Kasumi-1 (cell line): ENCODE measurements around the gene NXT1.
A peak's percentile ranks its signal among the peaks of the same experiment; 100 is the strongest.
"Not testable (repeated sequence)": the region's sequence is repeated elsewhere in the genome, so short reads cannot be mapped to it uniquely, and the experiment has no call there.

Experiments
- DNase-seq, 2 experiments: peaks; one replicate each; lab custom pipeline; 2025; lab: John Stamatoyannopoulos, UW

Gene NXT1

DNA sequence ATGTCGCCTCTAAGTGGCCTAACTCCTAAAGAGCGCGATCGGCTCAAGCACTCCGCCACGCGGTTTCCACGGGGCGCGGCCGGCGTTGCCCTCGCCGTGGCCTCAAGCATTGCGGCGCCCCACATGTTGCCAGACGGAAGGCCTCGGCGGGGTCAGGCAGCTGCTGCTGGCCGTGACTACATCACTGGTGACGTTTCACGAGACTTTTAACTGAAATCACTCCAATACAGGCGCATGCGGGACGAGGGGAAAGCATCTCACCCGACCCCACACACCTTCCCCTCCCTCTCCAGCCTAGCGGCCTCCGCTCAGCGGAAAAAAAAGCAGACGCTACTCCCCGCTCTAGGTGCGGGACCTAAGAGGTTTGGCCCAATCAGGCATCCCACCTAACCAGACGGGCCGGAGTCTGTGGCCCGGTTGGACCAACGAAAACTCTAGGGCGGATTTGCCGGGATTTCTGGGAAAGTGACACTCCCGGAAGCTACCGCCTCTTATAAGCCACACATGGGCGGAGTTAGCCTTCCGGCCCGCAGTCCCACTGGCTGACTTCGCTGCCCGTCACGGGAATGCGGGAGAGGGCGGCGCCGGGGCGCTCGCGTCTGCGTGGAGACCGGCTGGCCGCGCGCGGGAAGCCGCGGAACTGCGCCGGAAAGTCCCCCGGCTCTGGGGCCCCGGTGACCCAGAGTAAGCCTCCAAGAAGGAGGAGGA is at the start of gene NXT1:
Gene NXT1, plus strand, starts transcription at position 596 of the 708 bp plus-strand sequence. CDS start 3,251 bp downstream, outside the sequence.
- peak; percentile 94 to 95 for DNase-seq

DNA sequence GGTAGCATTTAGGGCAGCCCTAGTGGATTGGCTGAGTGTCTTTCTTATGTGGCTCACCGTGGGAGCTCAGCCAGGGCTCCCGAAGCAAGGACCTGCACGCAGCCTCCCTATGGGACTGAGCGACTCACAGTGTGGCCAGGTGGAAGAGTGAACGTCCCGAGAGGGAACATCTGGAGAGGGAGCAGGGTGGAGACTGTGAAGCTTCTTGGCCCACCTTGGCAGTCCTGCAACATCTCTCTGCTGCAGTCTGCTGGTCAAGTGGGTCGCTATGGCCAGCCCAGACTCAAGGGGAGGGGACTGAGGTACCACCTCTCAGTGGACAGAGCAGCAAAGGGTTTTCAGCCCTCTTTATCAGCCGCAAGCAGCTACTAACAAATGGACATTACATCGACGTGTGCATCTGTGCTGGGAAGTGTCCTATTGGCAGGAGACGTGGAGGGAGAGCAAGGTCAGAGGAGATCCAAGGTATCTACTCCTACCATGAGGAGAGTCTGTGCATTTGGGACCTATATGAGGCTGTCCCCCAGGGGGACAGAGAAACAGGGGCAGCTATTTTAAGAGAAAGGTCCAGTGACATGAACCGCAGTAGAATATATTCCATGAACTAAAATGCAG is 49.0 kb upstream of the NXT1 start:
- DNase-seq, result no peak

DNA sequence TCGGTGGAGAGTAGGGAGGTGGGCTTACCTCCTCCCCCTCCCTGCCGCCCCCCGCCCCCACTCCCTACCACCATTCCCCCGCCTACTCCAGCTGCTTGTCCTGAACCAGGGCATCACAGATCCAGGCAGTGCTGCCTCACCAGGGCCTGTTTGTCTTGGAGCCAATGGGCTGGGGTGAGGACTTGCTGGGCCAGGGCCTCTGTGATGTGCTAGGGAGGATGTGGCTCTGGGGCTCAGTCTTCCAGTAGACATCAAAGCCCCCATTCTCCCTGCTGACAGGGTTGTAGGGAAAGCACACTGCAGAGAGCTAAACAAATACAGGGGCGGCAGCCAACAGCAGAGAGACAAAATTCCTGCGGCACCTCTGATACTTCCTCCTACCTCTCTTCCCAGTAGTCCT is 48.2 kb upstream of the NXT1 start:
- no peak for DNase-seq

DNA sequence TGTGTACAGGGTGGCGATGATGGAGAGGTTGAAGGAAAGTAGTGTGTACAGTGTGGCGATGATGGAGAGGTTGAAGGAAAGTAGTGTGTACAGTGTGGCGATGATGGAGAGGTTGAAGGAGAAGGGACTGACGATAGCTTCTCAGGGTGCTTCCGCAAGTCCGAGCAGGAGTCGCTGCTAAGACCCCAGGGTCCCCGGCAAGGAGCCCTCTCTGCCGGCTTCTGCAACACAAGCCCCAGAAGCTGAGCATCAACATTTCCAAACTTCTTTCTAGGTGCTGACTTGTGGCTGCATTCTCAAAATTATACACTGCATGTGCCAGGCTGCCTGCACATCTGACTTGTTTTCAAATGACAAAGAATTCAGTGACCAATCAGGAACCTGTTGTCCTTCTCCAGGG is 47.8 kb upstream of the NXT1 start:
- no peak for DNase-seq

DNA sequence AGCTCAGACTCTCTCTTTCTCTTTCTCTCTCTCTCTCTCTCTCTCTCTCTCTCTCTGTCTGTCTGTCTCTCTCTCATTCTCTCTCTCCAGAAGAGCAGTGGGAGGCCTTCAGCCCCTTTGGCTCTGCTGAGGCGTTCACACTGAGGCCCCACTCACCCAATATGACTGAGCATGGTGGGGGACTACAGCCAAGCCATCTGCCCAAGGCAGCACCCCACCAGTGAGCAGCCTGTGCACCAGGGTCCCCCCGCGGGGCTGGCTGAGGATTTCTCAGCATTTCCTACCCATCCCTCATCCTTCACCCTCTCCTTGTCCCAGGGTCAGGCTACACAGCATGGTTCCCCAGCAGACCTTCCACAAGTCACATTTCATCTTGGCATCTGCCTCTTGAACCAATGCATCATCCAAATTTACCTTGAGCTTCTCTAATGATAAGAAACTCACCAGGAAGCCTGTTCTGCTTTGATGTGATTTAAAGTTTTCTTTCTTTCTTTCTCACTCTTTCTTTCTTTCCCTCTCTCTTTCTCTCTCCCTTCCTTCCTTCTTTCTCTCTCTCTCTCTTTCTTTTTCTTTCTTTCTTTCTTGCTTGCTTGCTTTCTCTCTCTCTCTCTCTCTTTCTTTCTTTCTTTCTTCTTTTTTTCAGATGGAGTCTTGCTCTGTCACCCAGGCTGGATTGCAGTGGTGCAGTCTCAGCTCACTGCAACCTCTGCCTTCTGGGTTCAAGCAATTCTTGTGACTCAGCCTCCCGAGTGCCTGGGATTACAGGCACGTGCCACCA is 47.1 kb upstream of the NXT1 start:
- no peak for DNase-seq

DNA sequence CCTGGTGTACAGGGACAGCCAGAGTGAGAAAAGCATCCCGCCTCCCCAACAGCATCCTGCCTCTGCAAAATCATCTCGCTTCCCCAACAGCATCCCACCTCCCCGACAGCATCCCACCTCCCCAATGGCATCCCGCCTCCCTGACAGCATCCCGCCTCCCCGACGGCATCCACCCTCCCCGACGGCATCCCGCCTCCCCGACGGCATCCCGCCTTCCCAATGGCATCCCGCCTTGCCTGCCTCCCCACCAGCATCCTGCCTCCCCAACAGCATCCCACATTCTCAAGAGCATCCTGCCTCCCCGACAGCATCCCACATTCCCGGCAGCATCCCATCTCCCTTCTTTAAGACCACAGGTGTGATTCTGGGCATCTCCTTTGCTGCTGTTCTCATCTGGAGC is 46.0 kb upstream of the NXT1 start:
- DNase-seq, result no peak

DNA sequence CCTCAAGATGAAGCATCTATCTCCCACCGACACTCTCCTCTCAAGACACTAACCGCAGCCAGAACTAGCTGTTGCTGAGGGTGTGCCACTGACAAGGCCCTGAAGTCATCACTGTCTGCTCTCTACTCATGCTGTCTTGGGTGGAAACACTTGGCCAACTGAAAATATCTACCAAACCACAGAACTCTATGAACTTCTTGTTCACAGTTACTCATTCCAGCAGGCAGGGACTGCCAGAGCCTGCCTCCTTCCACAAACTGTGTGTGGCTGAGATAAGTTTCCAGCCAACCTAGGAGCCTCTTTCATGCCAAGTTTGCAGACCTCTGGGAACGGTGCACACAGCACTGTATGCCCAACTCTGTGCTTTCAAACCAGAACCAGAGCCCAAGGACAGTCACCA is 45.5 kb upstream of the NXT1 start:
- DNase-seq, result no peak

DNA sequence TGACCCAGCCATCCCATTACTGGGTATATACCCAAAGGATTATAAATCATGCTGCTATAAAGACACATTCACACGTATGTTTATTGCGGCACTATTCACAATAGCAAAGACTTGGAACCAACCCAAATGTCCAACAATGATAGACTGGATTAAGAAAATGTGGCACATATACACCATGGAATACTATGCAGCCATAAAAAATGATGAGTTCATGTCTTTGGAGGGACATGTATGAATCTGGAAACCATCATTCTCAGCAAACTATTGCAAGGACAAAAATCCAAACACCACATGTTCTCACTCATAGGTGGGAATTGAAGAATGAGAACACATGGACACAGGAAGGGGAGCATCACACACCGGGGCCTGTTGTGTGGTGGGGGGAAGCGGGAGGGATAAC is 43.2 kb upstream of the NXT1 start:
- DNase-seq, result not testable (repeated sequence)

DNA sequence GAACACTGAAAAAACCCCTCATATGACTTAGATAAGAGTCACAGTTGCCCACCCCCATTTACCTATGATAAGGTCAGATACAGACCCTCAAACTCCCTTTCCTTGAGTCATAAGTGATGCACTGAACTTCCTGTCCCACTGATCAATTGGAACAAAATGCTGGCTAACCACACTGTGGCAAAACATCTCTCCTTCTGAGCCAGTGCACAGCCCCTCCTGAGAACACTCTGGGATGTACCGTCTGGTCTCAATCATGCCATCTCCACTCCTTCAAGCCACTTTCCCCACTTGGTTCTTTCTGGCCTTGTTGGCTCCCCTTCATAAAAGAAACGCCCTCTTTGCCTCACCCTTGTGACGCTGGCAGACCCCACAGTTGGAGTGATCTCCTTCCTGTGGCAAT is 42.6 kb upstream of the NXT1 start:
- no peak for DNase-seq

DNA sequence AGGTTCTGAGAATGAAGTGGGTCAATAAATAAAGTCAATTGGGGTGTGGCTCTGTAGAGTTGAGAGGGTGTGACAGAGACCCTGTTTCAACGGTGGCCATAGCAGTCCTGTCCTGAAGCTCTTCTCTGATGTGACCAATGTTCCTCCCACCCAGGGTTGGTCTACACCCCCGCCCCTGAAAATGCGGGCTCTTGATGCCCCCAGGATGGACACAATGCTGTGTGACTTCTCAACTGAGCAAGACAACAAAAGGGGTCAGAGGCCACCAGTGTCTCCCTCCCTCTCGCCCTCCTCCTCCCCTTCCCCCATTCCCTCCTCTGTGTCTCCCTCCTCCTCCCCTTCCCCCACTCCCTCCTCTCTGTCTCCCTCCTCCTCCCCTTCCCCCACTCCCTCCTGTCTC is 41.7 kb upstream of the NXT1 start:
- DNase-seq, result no peak

DNA sequence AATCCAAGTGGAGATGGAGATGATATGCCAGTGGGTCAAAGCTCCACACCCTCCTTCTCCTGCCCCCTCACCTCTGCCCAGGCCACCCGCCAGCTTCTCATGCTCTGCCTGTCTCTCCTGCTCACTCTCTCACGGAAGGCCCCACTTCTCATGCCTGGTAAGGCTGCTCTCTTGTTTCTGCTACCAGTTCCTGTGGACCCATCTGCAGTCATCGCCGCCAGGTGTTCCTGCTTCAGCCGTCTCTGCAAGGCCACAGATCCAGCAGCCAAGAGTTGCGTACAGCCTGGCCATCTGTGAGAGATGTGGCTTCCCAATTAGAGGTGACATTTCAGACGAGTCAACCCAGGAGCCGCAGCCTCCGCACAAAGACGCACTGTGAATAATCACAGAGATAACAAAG is 40.8 kb upstream of the NXT1 start:
- DNase-seq, result no peak

DNA sequence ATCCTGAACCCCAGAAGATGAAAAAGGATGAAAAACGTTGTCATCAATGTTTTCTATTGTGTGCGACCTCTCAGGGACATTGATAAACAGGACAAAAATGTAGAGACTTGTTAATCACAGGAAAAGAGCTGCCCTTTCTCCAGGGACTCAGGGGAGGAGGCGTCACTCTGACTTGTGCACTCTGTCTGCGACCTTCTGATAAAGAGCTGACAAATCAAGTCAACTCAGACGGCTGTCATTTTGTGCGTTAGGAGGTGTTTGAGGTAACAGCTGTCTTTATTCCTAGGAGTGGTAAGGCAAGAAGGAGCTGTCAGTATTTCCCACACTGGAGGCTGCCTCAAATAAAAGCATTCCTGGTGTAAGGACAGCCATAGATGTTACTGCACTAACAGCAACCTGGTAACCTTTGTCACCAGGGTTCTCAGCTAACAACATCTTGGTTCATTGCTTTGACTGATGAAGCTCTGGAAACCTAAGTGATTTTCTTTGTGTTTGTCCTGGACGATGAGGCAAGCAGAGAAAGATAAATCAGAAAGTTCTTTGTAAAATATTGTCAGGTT is 38.6 kb upstream of the NXT1 start:
- no peak for DNase-seq

DNA sequence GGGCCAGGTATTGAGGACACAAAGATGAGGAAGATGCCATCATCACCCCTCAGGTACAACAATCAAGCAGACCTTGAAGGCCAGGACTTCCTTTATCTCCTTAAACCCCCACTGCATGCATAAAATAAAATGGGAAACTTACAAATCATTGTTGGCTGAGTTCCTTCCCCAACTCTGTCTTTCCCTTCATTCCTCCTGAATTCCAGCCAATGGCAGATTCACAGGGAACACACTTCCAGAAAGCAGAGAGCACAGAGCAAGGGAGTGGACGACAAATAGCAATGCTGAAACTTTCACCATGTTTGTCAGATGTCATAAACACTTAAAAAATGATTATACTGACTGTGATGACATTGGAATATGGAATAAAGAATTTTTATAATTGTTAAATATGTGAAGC is 37.3 kb upstream of the NXT1 start:
- no peak for DNase-seq

DNA sequence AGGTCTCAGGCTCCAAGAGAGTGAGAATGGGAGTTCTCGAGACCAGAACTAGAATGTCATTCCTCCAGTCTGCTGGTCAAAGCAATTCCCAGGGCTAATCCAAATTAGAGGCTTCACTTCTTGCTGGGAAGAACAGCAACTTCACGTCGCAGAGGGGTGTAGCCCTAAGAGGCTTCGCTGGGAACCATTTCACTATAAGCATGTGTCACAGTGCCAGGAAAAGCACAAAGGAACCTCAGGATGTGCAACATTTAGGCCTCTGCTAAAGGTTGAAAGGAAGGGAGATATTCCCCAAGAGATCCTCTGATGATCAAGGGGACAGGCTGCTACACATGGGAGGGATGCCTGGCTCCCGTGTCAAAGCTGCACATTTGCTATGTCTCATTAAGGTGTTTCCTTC is 35.9 kb upstream of the NXT1 start:
- no peak for DNase-seq

DNA sequence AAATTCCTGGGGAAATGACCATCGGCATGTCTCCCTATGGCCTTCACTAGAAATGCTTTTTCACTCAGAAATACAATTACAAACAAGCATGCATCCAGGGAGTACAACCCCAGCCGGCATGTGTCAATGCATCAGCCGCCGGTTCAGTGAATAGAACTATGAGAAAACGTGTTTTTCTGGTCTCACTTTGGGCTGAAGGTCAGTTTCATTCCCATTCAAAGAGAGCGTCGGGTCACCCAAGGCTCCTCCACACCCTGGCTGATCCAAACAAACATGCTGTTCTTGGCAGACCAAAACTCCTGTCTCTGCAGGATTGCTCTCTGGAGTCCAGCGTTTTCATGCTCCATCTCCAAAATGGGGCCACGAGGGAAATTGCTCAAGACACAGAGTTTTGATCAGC is 35.5 kb upstream of the NXT1 start:
- DNase-seq, result no peak

DNA sequence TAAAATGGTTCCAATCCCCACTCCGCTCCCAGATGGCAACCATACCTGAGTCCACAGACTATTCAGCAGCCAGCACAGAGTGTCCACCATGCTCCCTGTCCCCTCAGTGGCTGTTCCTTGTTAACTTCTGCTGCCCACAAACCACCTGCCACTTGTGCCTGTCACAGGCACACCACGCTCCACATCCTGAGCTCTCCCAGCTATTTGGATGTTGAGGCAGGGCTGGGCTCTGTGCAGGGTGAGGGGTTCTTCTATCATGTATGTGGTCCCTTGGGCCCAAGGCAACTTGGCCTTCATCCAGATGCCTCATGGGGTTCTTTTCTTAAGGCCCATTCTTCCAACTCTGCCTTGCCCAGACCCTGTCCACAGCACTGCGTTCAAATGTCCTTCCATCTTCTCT is 34.0 kb upstream of the NXT1 start:
- no peak for DNase-seq

DNA sequence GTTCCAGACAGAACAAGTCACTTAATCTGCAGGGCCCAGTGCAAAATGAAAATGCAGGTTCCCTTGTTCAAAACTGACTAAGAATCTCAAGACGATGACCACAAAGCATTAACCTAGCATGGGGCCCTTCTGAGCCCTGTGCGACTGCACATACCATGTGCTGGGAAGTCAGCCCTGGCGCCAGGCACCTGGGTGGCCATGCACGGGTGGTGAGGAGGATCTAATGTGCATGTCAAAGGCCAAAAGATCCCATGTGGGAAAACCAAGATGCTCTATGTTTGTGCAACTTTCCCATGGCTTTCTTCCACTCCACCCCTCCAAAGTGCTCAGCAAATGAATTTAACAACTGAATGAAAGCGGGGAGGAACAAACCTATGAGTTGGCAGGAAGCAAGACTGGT is 33.5 kb upstream of the NXT1 start:
- no peak for DNase-seq

DNA sequence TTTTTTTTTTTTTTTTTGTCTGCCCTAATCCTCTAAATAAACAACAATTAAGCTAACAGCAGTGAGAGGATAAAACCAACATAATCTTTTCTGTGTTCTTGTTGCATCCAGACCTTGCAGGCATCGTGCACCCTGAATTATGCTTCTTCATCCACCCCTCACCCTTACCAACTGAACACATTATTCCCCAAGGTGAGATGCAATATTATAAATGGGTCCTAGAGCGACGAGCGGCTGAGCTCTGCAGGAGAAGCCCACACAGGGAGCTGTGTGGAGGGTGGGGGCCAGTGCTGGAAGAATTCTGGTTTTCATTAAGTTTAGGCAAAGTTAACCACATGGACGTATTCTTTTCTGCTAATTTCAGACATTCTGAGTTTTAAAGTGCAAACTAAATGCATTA is 32.2 kb upstream of the NXT1 start:
- no peak for DNase-seq

DNA sequence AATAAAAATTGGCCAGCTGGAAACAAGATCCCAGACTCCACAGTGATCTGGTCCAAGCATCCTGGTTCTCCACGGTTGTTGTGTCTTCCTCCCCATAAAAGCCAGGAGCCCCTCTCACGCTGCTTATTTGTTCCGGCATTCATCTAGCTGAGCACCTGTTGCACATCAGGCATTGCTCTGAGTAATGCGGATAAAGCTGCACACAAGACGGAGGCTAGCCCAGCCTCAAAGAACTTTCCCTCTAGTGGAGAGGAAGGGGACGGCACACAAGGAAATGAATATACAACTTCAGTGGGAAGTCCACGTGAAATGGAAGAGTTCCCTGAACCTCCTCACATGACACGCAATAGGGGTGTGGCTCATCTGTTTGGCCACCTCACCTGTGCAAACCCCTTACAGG is 30.3 kb upstream of the NXT1 start:
- peak; percentile 25 to 46 for DNase-seq

DNA sequence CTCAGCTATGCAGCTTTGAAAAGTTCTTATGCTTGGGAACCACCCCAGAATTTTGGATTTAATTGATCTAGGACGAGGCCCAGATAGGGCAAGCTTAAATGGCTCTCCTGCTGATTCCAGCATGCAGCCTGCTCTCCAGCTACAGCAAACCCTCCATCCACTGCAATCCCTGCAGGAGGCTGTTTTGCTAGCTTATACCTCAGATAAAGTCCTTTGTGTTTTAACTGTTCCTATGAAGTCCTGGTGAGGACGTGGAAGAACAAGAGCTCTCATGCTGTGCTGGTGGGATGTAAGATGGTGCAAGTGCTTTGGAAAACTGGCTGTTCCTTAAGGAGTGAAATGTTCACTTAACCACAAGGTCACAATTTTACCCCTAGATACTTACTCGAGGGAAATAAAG is 25.5 kb upstream of the NXT1 start:
- no peak for DNase-seq

DNA sequence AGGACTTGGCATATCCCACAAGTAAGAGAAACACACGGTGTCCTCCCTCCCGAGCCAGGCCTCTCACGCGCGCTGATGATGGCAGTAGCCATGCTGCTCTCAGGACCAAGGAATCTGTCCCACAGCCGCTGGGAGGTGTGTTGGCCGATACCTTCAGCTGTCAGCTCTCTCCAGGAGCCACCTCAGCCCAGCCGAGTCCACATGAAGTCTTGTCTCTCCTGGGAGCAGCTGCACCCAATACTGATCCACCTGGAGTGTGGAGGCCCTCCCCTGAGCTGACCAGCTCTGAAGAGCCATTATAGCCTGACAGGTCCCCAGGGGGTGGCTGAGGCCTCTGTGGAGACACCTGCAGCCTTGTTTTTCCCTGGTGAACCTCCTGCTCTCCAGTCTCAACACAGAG is 23.8 kb upstream of the NXT1 start:
- no peak for DNase-seq

DNA sequence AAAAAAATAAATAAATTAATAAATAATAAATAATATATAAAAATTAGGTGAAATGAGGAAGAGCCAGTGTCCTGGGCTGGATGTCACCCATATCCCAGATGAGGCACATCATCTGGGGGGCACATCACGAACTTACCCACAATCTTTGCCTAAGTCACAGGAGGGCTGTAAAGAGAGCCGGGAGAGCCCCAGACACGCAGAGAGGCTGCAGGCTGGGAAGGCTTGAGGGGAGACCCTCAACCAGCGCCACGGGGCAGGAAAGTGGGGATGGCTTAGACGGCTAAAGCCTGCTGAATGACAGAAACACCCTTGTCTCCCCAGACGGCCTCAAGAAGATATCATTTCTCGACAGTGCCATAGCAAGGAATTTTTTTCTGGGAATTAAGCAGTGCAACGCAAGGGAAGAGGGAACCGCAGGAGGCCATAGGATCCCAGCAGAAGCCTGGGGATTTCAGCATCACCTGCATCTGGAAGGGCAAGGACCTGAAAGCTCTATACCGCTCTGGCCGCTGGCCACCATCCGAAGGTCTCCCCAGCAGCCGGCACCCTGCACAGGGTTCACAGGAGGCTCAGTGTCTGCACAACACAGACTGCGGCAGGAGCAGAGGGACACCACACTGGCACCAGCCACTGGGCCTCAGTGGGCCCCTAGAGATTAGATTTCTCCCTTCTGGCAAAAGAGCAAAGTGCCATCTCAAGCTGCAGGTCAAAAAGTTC is 22.8 kb upstream of the NXT1 start:
- no peak for DNase-seq
